Stimulated activated CD8-positive, alpha-beta memory T cell treated with anti-CD3 and anti-CD28 coated beads, Interleukin-15, amount 100 ng/mL, for 24 hours (primary cell): ENCODE results near the gene CREBBP.
"Not testable (repeated sequence)": the region's sequence is repeated elsewhere in the genome, so short reads cannot be mapped to it uniquely, and the experiment has no call there.

Source experiments
- DNase-seq: peaks from one replicate; pipeline ENCODE4 v3.0.0-alpha.2; 2020; ENCODE audit warnings: low read depth

Gene CREBBP

DNA sequence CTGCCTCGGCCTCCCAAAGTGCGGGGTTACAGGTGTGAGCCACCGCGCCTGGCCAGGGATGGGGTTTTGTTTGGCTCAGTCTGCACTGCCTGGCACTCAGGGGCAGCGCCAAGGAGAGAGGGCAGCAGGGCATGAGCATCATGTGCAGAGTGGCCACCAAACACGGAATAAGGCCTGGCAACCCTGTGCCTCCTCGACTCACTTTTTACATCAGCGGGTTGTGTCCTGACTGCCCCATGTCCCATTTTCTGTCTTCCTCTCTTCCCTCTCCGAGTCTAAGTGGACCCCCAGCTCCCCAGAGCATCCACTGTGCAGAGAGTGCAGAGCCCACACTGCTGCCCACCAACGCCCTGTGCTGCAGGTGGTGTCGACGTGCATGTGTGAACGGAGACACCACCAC, 145.0 kb downstream of the CREBBP start:
- DNase-seq, result no peak

- DNase-seq, result no peak
These were observed 145.7 kb downstream of the CREBBP start for GRCh38 chr16:3734758-3735221.

GRCh38 chr16:3734084-3734757, 146.3 kb downstream of the CREBBP start:
- DNase-seq, result no peak

GRCh38 chr16:3732171-3732570, 148.3 kb downstream of the CREBBP start:
- no peak for DNase-seq

GRCh38 chr16:3731126-3731935, 149.2 kb downstream of the CREBBP start:
- no peak for DNase-seq

DNA sequence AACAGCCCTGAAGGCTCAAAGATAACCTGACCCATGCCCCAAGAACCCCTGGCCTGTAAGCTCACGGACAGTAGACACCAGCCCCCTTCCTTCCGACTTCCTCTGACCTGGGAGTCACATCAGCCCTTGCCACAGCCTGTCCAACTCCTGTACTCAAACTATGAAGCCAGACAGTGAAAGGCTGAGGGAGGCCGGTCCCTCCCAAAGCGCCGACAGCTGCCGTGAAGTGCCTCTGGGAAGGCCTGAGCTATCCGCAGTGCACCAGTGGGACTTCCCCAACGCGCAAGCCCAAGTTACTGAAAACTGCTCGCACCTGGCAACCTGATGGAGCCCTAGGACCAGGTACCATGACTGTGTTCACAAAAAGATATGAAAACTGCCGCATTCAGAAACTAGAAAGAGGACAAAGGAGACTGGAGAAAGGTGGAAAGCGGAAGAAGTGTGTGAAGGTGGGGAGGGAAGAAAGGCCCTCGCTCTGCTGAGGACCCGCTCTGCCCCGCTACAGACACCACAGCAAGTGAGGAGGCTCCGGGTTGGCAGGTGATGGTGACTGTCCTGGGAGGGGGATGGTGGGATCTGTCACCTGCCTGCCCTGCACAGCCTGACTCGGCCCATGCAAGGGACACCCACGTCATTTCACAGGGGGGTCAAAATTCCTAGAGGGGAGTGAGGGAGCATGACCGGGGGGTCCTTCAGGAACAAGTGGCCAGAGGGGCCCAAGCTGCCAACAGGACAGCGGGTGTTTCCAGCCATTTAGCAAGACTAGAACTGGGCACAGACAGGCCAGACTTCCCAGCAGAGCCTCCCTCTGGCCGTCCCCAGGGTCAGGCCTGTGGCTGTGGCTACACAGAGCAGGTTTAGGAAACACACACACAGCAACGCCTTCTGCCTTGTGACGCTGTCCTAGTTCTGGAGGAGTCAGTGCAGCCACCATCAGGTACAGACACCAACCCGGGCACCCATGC, 150.1 kb downstream of the CREBBP start:
- DNase-seq, result no peak

DNA sequence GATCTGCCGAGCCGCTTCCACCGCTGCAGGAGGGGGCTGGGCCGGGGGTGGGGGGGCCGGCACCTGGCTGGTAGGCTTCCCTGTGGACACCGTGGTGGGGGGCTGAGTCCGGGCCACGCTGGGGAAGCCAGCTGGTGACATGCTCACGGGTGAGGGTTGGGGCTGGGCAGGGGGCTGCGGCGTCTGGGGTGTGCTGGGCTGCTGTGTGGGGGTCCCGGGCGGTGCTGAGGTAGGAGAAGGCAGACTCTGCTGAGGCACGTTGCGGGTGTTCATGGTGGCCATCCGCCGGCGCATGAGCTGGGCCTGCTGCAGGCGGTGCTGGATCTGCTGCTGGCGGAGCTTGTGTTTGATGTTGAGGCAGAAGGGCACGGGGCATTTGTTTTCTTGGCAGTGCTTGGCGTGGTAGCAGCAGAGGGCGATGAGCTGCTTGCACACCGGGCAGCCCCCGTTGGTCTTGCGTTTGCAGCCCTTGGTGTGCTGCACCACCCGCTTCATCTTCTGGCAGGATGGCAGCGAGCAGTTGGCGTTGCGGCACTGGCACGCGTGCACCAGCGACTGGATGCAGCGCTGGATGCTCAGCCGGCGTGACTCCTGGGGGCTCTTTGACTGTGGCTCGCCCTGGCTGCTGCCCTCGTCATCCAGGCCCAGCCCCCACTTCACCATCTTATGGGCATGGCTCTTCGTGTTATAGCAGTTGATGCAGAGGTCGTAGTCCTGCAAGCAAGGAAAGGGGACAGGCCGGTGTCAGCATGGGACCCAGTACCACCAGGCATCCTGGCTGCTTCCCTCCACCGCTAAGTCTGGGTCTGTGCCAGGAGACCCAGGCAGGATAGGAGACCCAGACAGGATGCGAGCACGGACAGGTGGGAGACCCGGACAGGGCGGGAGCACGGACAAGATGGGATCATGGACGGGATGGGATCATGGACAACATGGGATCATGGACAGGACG, 151.1 kb downstream of the CREBBP start:
- no peak for DNase-seq

- no peak for DNase-seq
These were observed 151.9 kb downstream of the CREBBP start for GRCh38 chr16:3728424-3729160.

- no peak for DNase-seq
These were observed 152.6 kb downstream of the CREBBP start for GRCh38 chr16:3727806-3728381.

DNA sequence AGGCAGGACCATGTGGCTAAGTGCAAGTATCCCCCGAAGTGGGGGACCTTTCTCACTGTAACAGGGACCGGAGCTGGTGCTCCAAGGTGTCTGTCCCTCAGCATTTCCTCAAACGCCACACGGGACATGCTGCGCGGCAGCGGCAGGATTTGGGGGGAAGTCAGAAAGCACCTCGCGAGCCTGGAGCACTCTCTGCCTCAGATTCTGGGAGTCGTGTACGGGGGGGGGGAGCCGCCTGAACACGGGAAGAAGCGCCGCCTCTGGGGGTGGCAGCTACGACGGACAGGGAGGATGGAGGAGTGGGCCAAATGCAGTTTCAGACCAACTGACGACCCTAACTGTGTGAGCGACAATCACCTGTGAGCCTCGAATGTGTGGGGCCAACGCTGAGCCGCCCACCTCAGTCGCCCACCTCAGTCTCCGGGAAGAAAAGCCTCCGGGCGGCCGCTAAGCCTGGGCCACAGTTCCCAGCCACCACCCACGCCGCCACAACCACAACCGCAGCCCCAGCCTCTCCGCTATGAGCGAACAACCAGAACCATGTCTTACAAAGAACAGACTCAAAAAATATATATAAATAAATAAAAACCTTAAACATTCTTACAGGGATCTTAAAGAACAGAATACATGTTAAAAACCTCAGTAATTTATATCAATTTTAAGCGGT, 154.4 kb downstream of the CREBBP start:
- DNase-seq, result no peak

GRCh38 chr16:3725276-3725675, 155.2 kb downstream of the CREBBP start:
- no peak for DNase-seq

- no peak for DNase-seq
These were observed 158.0 kb downstream of the CREBBP start for GRCh38 chr16:3722508-3722907.

GRCh38 chr16:3720418-3720817, 160.1 kb downstream of the CREBBP start:
- no peak for DNase-seq

GRCh38 chr16:3718628-3719027, 161.9 kb downstream of the CREBBP start:
- no peak for DNase-seq

GRCh38 chr16:3718019-3718391, 162.5 kb downstream of the CREBBP start:
- DNase-seq, result no peak

- DNase-seq, result peak; percentile 96
These were observed 163.1 kb downstream of the CREBBP start, which contains the start of gene TRAP1 for GRCh38 chr16:3717235-3718018. TSS of gene TRAP1 (minus strand) at chr16:3717524. CDS start at chr16:3717508, 16 bp downstream.

- peak; percentile 21 for DNase-seq
These were observed 163.7 kb downstream of the CREBBP start for GRCh38 chr16:3716831-3717234.

DNA sequence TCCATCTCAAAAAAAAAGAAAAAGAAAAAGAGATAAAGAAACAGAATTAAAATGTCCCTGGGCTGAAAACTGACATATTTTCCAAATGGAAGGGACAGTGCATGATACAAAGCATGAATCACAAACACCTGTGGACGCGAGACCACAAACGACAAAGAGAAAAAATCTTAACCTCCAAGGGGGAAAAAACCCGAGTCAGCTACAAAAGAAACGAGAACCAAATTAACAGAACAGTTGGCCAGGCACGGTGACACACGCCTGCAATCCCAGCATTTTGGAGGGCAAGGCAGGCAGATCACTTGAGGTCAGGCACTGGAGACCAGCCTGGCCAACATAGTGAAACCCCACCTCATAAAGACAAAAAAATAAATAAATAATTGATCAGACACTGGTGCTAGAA, 165.1 kb downstream of the CREBBP start:
- no peak for DNase-seq

DNA sequence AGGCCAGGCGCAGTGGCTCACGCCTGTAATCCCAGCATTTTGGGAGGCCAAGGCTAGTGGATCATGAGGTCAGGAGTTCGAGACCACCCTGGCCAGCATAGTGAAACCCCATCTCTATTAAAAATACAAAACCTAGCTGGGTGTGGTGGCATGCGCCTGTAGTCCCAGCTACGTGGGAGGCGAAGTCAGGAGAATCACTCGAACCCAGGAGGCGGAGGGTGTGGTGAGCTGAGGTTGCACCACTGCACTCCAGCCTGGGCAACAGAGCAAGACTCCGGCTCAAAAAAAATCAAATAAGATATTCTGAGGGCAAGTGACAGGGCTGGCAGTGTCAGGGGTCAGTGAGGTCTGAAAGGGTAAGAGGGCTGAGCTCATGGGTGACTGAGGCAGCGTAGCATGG, 166.1 kb downstream of the CREBBP start:
- not testable (repeated sequence) for DNase-seq
